ENCODE data around the gene ARHGAP15.

ARHGAP15 gene

DNA sequence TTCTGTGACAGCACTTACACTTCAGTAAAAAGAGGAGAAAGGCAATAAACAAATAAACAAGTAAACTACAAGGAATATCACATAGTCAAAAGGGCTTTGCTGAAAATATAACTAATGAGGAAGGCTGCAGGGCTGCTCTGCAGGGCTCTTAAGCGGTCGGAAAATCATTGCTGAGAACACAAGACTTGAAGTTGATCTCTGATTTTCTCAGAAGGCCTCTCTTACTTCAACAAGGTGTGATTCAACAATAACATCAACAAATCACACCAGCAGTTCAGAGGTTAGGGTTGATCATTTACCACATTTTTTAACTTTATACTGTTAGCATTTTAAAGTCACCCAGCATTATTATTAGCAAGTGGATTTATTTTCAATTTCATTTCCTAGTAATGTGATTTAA is 215.6 kb downstream of the ARHGAP15 start:
- no peak for DNase-seq (ENCODE audit: low read depth in 3 of 3)

DNA sequence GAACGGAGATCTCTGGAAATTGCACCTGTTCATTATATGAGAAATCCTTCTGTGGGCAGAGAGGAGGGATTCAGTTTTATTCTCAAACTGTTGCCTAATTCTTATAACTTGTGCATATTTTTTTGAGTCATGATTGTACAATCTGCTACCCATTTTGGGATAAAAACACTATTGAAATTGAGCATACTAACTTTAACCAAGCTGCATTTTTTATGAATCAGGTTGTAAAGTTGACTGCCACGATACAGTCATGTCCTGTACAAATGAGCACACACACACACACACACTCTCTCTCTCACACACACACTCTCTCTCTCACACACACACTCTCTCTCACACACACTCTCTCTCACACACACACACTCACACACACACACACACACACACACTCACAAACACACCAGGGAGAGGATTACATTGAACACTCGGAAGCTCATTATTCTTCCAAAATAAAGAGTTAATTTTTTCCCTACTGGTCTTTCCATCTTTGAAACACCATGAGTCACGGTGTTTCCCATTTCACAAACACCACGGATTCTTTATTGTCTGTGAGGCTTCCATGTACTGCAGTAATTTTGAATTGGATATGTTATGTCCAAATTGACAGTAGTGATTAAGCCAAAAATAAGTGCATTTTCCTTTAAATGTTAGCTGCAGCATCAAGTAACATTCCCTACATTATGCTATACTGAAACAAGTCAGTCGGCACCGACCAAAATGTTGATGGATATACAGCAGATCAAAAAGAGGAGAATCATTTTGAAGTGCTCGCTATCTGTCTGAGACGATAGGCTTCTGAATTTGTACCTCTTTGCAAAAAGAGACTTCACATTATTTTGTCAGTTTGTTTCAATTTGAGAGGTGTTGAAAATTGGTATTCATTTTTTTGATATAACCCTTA is 216.9 kb downstream of the ARHGAP15 start:
- no peak for DNase-seq (ENCODE audit: low read depth in 3 of 3)

DNA sequence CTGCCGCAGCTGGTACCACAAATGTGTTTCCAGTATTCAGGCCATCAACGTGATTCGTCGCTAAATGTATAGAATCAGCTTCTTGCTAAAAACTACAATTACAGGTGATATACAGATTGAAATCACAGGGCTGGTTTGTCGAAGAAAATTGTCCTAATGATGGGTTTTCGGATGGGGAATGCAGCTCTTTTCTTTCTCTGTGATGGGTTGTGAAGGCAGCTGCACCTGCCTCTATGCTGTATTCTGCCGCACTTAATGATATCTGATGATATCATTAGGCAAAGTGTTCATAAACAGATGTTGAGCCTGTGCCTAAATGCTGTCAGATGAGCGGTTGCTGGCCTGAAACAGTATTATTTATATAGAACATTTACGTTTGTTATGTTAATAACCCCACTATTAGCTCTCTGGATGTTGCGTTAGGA is 218.1 kb downstream of the ARHGAP15 start:
- no peak for DNase-seq (ENCODE audit: low read depth in 3 of 3)

GRCh38 chr2:143347901-143348414 is 218.7 kb downstream of the ARHGAP15 start:
- DNase-seq (ENCODE audit: low read depth in 3 of 3) = no peak

- DNase-seq (ENCODE audit: low read depth in 3 of 3) = no peak
Observed at GRCh38 chr2:143354050-143354750, 225.0 kb downstream of the ARHGAP15 start.

GRCh38 chr2:143355870-143356269 is 226.7 kb downstream of the ARHGAP15 start:
- DNase-seq (ENCODE audit: low read depth in 3 of 3) = no peak

DNA sequence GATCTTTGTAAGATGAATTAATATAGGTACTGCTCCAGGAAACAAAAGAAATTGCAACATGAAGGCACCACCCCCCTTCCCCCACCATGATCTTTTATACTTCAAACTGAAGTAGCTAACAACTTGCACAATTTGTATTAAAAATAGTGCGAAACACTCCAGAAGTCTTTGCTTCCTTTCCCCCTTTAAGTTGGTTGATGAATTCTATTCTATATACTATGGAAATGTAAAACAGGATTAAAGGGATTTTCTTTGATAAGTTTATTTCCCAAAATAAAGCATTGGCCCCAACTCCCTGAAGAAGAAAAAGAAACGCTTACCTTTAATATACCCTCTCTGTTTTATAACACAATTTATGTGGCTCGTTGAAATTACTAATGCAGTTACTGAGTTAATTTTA is 227.1 kb downstream of the ARHGAP15 start:
- DNase-seq (ENCODE audit: low read depth in 3 of 3) = no peak

DNA sequence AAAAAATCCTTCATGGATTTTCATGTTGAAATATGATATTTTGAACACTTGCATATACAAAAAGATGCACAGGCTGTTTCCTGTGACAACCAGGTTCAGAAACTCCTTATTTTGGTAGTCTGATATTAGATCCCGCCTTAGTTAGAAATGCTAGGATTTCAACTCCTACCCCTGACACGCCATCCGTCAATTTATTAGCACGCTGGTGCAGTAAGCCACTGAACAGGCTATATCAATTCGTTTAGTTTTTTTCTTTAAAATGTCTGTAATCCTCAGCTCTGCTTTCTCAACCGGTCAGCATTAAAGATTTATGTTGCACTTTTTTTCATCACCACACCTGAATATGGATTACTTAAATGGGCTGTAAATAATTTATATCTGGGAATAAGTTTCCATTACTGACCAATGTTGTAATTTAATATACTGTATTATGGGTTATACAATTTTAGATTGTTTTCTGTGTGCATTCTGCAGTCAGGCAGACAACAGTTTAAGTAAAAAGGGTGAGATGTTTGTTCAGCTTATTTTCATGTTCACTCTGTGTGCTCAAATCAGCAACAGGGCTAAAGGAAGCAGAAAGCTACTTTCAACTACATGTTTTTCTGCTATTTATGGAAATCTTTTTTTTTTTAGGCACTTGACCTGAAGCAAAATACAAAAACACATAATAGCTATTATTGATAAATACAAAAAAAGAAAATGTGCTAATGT is 227.7 kb downstream of the ARHGAP15 start:
- DNase-seq (ENCODE audit: low read depth in 3 of 3) = no peak

DNA sequence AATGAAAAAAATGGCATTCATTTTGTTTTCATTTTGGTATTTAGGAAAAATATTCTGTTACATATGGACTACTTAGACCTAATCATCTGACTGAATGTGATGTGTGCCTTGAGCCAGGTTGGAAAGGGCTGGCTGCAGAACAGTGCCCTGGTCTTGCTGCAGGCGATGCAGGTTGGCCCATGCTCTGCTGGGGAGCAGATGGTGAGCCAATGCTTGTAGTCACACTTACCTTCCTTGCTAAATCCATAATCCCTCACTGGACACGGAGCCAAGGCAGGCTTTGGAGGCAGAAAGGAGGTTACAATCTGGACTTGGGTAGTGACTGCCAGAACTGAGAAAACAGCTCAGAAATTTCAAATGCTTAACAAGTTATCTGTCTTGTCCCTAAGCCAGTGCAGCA is 228.7 kb downstream of the ARHGAP15 start:
- DNase-seq (ENCODE audit: low read depth in 3 of 3) = no peak

DNA sequence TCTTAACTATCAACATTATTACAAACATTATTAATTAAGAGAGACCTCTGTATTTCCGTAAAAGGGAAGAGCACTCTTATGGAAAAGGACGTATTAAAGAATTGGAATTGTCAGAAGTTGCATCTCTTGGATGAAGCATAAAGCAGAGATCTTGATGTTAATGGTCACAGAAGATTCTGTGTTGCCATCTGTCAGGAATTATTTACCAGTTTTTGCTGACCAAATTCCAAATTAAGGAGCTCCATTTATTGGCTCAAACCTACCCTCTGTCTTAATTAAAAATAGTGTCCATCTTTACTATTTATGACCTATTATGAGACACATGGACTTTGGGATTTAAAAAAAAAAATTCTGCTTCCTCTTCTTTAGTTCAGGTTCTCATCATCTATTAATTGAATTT is 232.1 kb downstream of the ARHGAP15 start:
- no peak for DNase-seq (ENCODE audit: low read depth in 3 of 3)

GRCh38 chr2:143371616-143372015 is 242.4 kb downstream of the ARHGAP15 start:
- no peak for DNase-seq (ENCODE audit: low read depth in 3 of 3)

DNA sequence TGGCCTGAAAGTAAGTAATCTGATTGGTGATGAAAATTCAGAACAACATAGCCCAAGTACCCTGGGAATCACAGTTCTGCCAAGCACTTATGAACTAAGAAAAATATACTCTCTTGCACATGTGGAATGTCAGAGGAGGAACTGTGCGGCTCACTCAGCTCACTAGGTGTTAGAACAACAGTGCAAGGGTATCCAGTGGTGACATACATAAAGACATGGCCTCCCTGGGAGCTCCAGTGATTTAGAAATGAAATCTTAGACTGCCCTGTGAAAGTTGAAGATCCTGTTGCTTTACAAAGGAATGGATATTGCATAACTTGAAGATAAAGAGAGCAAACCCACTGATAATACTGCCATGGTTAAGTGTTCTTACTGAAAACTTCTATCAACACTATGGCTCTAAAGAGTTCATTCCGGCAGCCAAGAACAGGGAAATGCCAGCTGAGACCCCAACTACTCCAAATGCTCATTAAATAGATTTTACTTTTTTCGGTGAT is 246.2 kb downstream of the ARHGAP15 start:
- DNase-seq (ENCODE audit: low read depth in 3 of 3) = no peak

DNA sequence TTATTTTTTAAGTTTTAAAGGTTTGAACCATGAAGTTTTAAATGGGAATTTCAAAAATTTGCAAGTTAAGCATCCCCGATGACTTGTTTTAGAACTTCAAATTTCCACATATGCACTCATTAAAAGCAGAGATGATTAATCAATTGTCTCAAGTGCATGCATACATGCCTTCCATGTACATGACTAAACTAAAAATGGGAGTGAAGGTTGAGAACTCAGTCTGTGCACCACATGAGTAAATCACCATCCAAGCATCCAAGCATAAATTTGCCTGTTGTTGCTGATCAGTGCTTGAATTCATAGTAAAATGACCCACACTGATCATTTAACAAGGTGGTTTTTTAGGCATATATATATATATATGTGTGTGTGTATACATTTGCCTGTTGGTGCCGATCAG is 249.8 kb downstream of the ARHGAP15 start:
- no peak for DNase-seq (ENCODE audit: low read depth in 3 of 3)

- no peak for DNase-seq (ENCODE audit: low read depth in 3 of 3)
Observed at GRCh38 chr2:143379955-143380354, 250.7 kb downstream of the ARHGAP15 start.

DNA sequence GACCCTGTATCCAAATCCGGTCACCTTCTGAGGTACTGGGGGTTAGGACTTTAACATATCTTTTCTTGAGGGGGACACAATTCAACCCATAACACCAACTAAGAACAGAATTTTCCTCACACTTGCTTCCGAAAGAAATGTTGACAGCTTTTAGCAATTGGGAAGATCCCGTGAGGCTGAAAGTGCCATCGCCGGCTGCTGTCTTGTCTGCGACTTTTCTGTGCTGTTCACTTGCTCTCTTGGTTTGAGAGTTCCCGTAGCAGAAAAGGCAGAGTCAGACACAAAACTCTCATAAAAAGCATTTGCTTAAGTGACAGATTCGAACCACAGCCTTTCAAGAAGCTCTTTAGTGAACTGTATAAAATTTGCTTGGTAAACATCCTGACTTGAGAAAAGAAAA is 253.4 kb downstream of the ARHGAP15 start:
- DNase-seq (ENCODE audit: low read depth in 3 of 3) = no peak

DNA sequence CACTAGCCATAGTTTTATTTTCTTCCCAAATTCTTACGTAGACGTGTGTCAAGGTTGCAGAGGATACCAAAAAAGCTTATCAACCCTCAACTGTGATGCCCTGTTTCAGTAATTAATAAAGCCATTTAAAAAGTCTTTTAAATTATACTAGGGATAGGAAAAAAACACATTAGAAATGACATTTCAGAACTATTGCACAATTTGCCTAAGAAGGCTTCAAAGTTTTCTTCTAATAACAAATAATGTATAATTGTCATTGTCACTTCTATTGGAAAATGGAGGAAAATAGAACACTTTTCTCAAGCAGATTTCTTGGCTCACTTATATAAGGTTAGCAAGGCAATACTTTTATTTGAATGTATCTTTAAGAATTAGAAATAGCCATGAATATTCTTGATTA is 253.8 kb downstream of the ARHGAP15 start:
- DNase-seq (ENCODE audit: low read depth in 3 of 3) = no peak

DNA sequence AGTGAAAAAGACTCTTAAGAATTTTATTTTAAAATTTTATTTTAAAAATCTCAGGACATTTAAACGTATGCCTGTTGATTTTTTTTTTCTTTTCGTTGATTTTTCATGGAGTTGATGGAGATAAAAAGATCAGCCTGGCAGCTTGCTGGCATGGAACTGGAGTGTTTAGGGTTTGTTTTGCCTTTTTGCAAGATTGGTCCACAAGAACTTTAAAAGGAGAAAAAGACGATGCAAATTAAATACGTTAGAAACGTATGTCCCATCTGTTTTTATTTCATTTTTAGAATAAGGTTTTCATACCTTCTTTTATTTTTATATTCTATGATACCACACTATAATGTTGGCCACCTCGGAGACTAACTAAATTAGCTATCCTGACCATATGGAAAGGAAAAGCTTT is 254.9 kb downstream of the ARHGAP15 start:
- no peak for DNase-seq (ENCODE audit: low read depth in 3 of 3)

DNA sequence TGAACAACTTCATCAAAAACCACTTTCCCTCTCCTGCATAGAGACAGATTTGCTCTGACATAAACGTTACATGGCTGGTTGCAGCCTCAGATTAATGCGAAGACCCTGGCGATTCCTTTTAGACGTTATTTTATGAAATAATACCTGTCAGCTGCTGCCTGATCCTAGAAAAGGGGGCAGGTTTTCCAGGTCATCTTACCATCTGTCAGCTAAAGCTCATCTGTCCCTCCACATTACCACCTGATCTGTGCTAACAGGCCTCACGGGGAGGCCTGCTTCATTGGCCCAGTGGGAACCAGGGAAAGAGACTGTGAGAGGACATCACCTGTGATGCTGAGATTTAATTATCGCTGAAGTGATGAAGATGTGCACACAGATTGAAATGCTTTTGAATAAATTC is 261.0 kb downstream of the ARHGAP15 start:
- DNase-seq (ENCODE audit: low read depth in 3 of 3) = no peak

GRCh38 chr2:143392358-143392757 is 263.1 kb downstream of the ARHGAP15 start:
- no peak for DNase-seq (ENCODE audit: low read depth in 3 of 3)

DNA sequence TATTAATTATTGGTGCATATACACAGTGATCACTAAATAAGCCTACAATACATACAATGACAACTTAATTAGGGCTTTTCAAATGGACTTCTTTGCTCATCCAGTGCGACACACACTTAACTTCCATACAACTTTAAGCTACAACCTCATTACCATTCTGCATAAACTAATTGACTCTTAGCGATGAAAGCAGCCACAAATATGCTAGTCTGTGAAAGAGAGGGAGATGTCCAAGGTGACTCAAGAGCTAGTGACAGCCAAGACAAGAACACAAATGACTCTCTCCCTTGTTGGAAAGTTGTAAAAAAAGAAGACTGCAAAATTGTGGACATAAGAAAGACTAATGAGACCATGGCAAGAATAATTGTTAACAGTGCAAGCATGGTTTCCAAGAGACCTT is 264.8 kb downstream of the ARHGAP15 start:
- DNase-seq (ENCODE audit: low read depth in 3 of 3) = no peak

DNA sequence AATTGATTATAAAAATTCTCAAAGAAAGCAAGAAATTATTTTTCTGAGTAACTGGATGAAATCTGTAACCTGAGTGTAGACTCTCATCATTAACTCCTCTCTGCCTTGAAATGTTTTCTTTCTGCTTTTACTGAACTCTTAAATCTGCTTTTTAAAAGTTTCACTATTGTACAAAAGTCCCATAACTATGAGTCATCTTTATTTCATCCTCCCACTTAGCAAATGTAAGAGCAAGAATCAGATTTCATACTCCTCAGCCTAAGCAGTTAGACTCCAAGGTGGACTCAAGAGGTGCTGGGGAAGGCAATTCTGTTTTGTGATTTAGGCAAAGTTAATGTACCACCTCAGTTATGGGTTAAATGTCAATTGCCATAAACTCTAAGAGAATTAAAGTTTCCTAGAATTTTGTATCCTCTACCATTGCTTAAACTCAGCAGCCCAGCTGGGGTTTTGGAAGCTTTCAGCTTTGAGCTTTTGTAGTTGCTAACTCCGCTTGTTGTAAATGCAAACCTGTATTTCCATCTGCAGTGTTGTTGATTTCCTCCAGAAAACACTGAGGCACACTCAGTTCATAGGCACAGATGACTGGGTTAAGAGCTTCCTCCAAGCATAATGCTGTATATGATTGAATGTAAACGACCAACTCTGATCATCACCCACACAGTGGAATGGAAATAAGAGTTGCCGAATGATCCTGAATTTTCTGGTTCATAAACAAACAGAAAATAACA is 268.8 kb downstream of the ARHGAP15 start:
- DNase-seq (ENCODE audit: low read depth in 3 of 3) = no peak
